ENCODE measurements around the gene MACROD2. TPM values are rescaled to one million over a fixed set of nuclear protein-coding genes. Genes with fewer than 3 reads are reported as not detected.

MACROD2 gene
- total RNA-seq, 1 experiment from 2014 or later = 1.6 TPM

GRCh38 chr20:15911581-15911980 is 1916.3 kb downstream of the MACROD2 start:
- H2BK120ac ChIP-seq (ENCODE audit: low read depth, low read length, poor library complexity, severe bottlenecking) = no peak overlapping the region
- H4K91ac ChIP-seq (ENCODE audit: insufficient read length, low read depth, low read length) = no peak overlapping the region
- no peak for TF ChIP-seq CTCF (conservative IDR thresholded peaks at IDR 0.05)
- Mint-ChIP-seq H3K27ac (no peak overlapping the region; a peak in 1 of 7 replicates), H3K9me3 (peaks cover 0 to 8% of the 10 kb centered on the region in 2 experiments; a peak in 4 of 5 replicates), H3K27me3 (ENCODE audit: low read depth) (no peaks in the 10 kb centered on the region), H3K4me3 (no peak overlapping the region), H3K36me3 (ENCODE audit: insufficient read depth in 1 of 3, low read depth in 3 of 3) (peaks cover 0 to 11% (median 4%) of the 10 kb centered on the region in 3 experiments; a peak in 3 of 7 replicates), H3K4me1 (peaks cover 2 to 3% of the 10 kb centered on the region in 2 experiments; a peak in 3 of 4 replicates)
- H3K27ac ChIP-seq (ENCODE audit: insufficient read length, low read depth, low read length) = no peak overlapping the region
- H2BK20ac ChIP-seq (ENCODE audit: low read depth, low read length, poor library complexity, severe bottlenecking) = no peak overlapping the region
- H3K9ac ChIP-seq (ENCODE audit: extremely low read depth, insufficient read length, low read length) = no peak overlapping the region
- H2BK5ac ChIP-seq (ENCODE audit: insufficient read length, low read length) = no peak overlapping the region
- H3K23me2 ChIP-seq (ENCODE audit: insufficient read length, low read depth, low read length, poor library complexity, severe bottlenecking) = no peaks in the 10 kb centered on the region
- no peak overlapping the region for H2BK12ac ChIP-seq (ENCODE audit: insufficient read length, low read depth, low read length)
- H4K8ac ChIP-seq (replicated peaks; ENCODE audit: insufficient read length, low read depth, low read length) = no peak overlapping the region
- H2BK15ac ChIP-seq (ENCODE audit: low read depth, low read length) = no peak overlapping the region
- H3K9me3 ChIP-seq (ENCODE audit: control insufficient read depth, low read depth, low read length) = no peaks in the 10 kb centered on the region
- no peaks in the 10 kb centered on the region for H3K27me3 ChIP-seq (ENCODE audit: insufficient read depth, low read length)
- H3K56ac ChIP-seq (ENCODE audit: insufficient read length, low read depth, low read length) = no peak overlapping the region
- no CpG with 5 or more reads among the region's 7 CpGs for WGBS (ENCODE audit: extremely low coverage, insufficient read length, low lambda C conversion rate)
- no peak overlapping the region for H3K4ac ChIP-seq (ENCODE audit: low read depth, low read length)
- no peak for DNase-seq
- H3K23ac ChIP-seq (ENCODE audit: insufficient read length, low read depth, low read length) = no peak overlapping the region
- no peaks in the 10 kb centered on the region for H3K79me1 ChIP-seq (ENCODE audit: insufficient read depth, low read depth, low read length, poor library complexity, severe bottlenecking)
- no peak overlapping the region for H4K5ac ChIP-seq (ENCODE audit: insufficient read length, low read depth, low read length)
- H2AFZ ChIP-seq (ENCODE audit: low read length) = no peak overlapping the region
- no peaks in the 10 kb centered on the region for H3K79me2 ChIP-seq (ENCODE audit: insufficient read depth, low read length)
- H3K4me1 ChIP-seq (ENCODE audit: insufficient read depth, low read length) = peaks cover 2% of the 10 kb centered on the region; the same call in 1 of the 2 replicates
- H3K4me2 ChIP-seq (ENCODE audit: insufficient read depth, insufficient read length, low read length) = no peak overlapping the region
- no peaks in the 10 kb centered on the region for H4K20me1 ChIP-seq (ENCODE audit: control insufficient read depth, insufficient read depth, insufficient read length)
- H2AK5ac ChIP-seq (ENCODE audit: insufficient read length, low read length) = no peak overlapping the region
- no peak overlapping the region for H3K18ac ChIP-seq (ENCODE audit: insufficient read length, low read depth, low read length)
- H3K14ac ChIP-seq (ENCODE audit: insufficient read depth, low read length) = no peak overlapping the region
- H3T11ph ChIP-seq (ENCODE audit: low read length) = no peak overlapping the region

All from H9 (cell line).